ENCODE measurements around the gene ZNF557. TPM values are rescaled to one million over a fixed set of nuclear protein-coding genes. Genes with fewer than 3 reads are reported as not detected.

The ZNF557 gene
- polyA plus RNA-seq, 1 donor (not counting 4 experiments of a cell fraction or from before 2014, with no cell fraction given): 3.3 TPM

GRCh38 chr19:7126132-7126531 lies 56.6 kb downstream of the ZNF557 start:
- dilution Hi-C loops (cut with MboI; ENCODE audit: extremely low pct_ligation_motif_present, low sequenced_read_pairs): no loop called here
- H3K9me1 ChIP-seq (ENCODE audit: control insufficient read depth, extremely low read depth, insufficient read depth, low read length): no peaks in the 10 kb centered on the region

DNA sequence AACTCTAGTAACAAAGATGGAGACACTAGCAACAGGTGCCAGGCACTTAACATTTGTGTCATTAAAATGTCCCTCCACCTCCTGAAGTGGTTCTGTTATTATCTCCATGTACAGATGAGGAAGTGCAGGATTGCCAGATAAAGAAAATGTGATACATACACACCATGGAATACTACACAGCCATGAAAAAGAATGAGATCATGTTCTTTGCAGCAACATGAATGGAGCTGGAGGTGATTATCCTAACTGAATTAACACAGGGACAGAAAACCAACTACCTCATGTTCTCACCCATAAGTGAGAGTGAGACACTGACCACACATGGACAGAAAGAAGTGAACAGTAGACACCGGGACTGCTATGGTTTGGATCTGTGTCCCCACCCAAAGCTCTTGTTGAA lies 60.5 kb downstream of the ZNF557 start:
- H3K27me3 ChIP-seq (ENCODE audit: control insufficient read depth, extremely low read depth, insufficient read depth, low read length): no peaks in the 10 kb centered on the region
- dilution Hi-C loops (cut with MboI; ENCODE audit: extremely low pct_ligation_motif_present, low sequenced_read_pairs): no loop called here
- no peaks in the 10 kb centered on the region for H3K79me2 ChIP-seq (ENCODE audit: control insufficient read depth, insufficient read depth, low read length)
- H4K20me1 ChIP-seq (ENCODE audit: control insufficient read depth, extremely low read depth, insufficient read depth, low read length): no peaks in the 10 kb centered on the region
- peaks cover 4% of the 10 kb centered on the region for H3K9me3 ChIP-seq (ENCODE audit: control insufficient read depth, low read depth, low read length)
- no peak overlapping the region for H2AFZ ChIP-seq (ENCODE audit: control insufficient read depth, low read length)
- no peak for FAIRE-seq
- TF ChIP-seq EZH2 (IDR thresholded peaks at IDR 0.05; ENCODE audit: low read length) (no peak), CTCF (optimal IDR thresholded peaks at IDR 0.05 in 1 of 3, IDR thresholded peaks at IDR 0.05 in 1 of 3, conservative IDR thresholded peaks at IDR 0.05 in 1 of 3; ENCODE audit: extremely low read depth in 1 of 3, insufficient read depth in 2 of 3, low read length in 3 of 3) (no peak)
- no peaks in the 10 kb centered on the region for H3K4me1 ChIP-seq (ENCODE audit: control insufficient read depth, extremely low read depth, insufficient read depth, low read length)
- no peak overlapping the region for H3K9ac ChIP-seq (ENCODE audit: control insufficient read depth, extremely low read depth, insufficient read depth, low read length)
- no peak for DNase-seq (ENCODE audit: low read depth, low spot score)
- H3K36me3 ChIP-seq (ENCODE audit: control insufficient read depth in 2 of 2, extremely low read depth in 1 of 2, insufficient read depth in 2 of 2, low read length in 2 of 2): peaks cover 0 to 5% of the 10 kb centered on the region in 2 experiments
- no peak overlapping the region for H3K4me3 ChIP-seq (ENCODE audit: control insufficient read depth in 2 of 3, extremely low read depth in 1 of 3, insufficient read depth in 2 of 3, low read depth in 1 of 3, low read length in 3 of 3)
- no peak overlapping the region for H3K27ac ChIP-seq (ENCODE audit: control insufficient read depth, insufficient read depth, low read length)
- no peak overlapping the region for H3K4me2 ChIP-seq (ENCODE audit: control insufficient read depth, extremely low read depth, insufficient read depth, low read depth, low read length)
- no peaks in the 10 kb centered on the region for H3K9me1 ChIP-seq (ENCODE audit: control insufficient read depth, extremely low read depth, insufficient read depth, low read length)

More at GRCh38 chr19:7126132-7126531, 56.6 kb downstream of the ZNF557 start:
- FAIRE-seq: no peak
- Histone ChIP-seq H3K79me2 (ENCODE audit: control insufficient read depth, insufficient read depth, low read length) (no peaks in the 10 kb centered on the region), H3K9me3 (ENCODE audit: control insufficient read depth, low read depth, low read length) (peaks cover 4% of the 10 kb centered on the region), H3K36me3 (ENCODE audit: control insufficient read depth in 2 of 2, extremely low read depth in 1 of 2, insufficient read depth in 2 of 2, low read length in 2 of 2) (peaks cover 0 to 8% of the 10 kb centered on the region in 2 experiments), H3K27ac (ENCODE audit: control insufficient read depth, insufficient read depth, low read length) (no peak overlapping the region), H2AFZ (ENCODE audit: control insufficient read depth, low read length) (no peak overlapping the region), H3K27me3 (ENCODE audit: control insufficient read depth, extremely low read depth, insufficient read depth, low read length) (no peaks in the 10 kb centered on the region), H3K4me2 (ENCODE audit: control insufficient read depth, extremely low read depth, insufficient read depth, low read depth, low read length) (no peak overlapping the region), H3K9ac (ENCODE audit: control insufficient read depth, extremely low read depth, insufficient read depth, low read length) (no peak overlapping the region), H3K4me1 (ENCODE audit: control insufficient read depth, extremely low read depth, insufficient read depth, low read length) (no peaks in the 10 kb centered on the region), H3K4me3 (ENCODE audit: control insufficient read depth in 2 of 3, extremely low read depth in 1 of 3, insufficient read depth in 2 of 3, low read depth in 1 of 3, low read length in 3 of 3) (no peak overlapping the region), H4K20me1 (ENCODE audit: control insufficient read depth, extremely low read depth, insufficient read depth, low read length) (no peaks in the 10 kb centered on the region)
- no peak for DNase-seq (ENCODE audit: low read depth, low spot score)
- TF ChIP-seq CTCF (optimal IDR thresholded peaks at IDR 0.05 in 1 of 3, IDR thresholded peaks at IDR 0.05 in 1 of 3, conservative IDR thresholded peaks at IDR 0.05 in 1 of 3; ENCODE audit: extremely low read depth in 1 of 3, insufficient read depth in 2 of 3, low read length in 3 of 3): no peak
- no peak for TF ChIP-seq EZH2 (IDR thresholded peaks at IDR 0.05; ENCODE audit: low read length)

All from keratinocyte (primary cell).